AG09309 (cell line): ENCODE results near the gene GMNN.
"Not testable (repeated sequence)": the region's sequence is repeated elsewhere in the genome, so short reads cannot be mapped to it uniquely, and the experiment has no call there.

Experiments
- DNase-seq: peaks from one replicate; pipeline ENCODE4 v3.0.0-alpha.2; 2010; ENCODE audit warnings: low read depth
- H3K4me3 ChIP-seq: 2 replicates; pipeline ENCODE4 v1.5.1; 2011; ENCODE audit warnings: mild to moderate bottlenecking, low read depth, low read length, moderate library complexity; ENCODE audit not compliant: control insufficient read depth
- TF ChIP-seq, protein P1 (sequence below): IDR thresholded peaks from 2 replicates; pipeline ENCODE4 v1.5.1; 2011; ENCODE audit warnings: mild to moderate bottlenecking, low read depth, low read length, inconsistent platforms; ENCODE audit not compliant: insufficient read depth, control insufficient read depth; ENCODE audit errors: missing control alignments

The GMNN gene

DNA sequence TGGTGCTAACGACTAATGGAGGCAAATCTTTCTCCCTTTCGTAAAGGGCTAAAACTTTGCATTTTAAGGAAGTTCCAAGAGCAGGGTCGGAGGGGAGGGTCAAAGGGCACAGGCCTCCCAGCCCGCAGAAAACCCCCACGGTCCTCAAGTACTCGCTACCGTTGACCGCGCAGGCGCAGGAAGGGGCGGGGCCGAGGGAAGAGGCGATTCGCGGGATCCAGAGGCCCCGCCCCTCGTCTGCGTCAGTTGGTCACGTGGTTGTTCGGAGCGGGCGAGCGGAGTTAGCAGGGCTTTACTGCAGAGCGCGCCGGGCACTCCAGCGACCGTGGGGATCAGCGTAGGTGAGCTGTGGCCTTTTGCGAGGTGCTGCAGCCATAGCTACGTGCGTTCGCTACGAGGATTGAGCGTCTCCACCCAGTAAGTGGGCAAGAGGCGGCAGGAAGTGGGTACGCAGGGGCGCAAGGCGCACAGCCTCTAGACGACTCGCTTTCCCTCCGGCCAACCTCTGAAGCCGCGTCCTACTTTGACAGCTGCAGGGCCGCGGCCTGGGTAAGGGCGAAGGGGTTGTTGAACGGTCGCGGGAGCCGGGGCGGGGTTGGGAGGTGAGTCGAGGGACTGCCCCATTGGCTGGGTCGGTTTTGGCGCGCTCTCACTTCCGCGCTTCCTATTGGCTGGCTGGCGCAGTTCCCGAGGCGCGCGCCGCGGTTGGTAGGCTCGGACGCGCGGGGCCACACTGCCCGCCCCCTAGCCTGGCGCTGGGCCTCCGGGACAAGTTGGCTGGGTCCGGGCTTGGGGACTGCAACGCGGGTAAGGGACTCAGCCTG lies at the start of gene GMNN:
Gene GMNN (plus strand): TSS at position 242 of the 824 bp plus-strand sequence. CDS start 2,310 bp downstream, outside the sequence.
- no peak for DNase-seq
- TF ChIP-seq, protein P1, sequence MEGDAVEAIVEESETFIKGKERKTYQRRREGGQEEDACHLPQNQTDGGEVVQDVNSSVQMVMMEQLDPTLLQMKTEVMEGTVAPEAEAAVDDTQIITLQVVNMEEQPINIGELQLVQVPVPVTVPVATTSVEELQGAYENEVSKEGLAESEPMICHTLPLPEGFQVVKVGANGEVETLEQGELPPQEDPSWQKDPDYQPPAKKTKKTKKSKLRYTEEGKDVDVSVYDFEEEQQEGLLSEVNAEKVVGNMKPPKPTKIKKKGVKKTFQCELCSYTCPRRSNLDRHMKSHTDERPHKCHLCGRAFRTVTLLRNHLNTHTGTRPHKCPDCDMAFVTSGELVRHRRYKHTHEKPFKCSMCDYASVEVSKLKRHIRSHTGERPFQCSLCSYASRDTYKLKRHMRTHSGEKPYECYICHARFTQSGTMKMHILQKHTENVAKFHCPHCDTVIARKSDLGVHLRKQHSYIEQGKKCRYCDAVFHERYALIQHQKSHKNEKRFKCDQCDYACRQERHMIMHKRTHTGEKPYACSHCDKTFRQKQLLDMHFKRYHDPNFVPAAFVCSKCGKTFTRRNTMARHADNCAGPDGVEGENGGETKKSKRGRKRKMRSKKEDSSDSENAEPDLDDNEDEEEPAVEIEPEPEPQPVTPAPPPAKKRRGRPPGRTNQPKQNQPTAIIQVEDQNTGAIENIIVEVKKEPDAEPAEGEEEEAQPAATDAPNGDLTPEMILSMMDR = no peak
- H3K4me3 ChIP-seq = peak within 1 kb of the TSS; percentile 95

DNA sequence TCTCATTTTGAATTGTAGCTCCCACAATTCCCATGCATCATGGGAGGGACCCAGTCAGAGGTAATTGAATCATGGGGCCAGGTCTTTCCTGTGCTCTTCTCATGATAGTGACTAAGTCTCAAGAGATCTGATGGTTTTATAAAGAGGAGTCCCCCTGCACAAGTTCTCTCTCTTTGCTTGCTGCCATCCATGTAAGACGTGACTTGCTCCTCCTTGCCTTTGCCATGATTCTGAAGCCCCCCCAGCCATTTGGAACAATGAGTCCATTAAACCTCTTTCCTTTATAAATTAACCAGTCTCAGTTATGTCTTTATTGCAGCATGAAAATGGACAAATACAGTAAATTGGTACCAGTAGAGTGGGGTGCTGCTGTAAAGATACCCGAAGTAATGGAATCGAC lies 44.1 kb upstream of the GMNN start:
- H3K4me3 ChIP-seq, DNase-seq: not testable (repeated sequence)

DNA sequence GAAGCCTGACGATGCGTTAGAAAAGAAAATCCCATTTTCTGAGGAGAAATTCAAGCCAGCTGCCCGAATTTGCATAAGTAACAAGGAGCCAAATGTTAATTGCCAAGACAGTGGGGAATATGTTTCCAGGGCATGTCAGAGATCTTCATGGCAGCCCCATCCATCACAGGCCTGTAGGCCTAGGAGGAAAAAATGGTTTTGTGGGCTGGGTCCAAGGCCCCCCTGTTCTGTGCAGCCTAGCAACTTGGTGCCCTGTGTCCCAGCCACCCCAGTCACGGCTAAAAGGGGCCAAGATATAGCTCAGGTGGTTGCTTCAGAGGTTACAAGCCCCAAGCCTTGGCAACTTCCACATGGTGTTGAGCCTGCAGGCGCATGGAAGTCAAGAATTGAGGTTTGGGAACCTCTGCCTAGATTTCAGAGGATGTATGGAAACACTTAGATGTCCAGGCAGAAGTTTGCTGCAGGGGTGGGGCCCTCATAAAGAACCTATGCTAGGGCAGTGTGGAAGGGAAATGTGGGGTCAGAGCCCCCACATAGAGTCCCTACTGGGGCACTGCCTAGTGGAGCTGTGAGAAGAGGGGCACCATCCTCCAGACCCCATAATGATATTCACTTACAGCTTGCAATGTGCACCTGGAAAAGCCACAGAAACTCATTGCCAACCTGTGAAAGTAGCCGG lies 43.1 kb upstream of the GMNN start:
- DNase-seq, H3K4me3 ChIP-seq: not testable (repeated sequence)

DNA sequence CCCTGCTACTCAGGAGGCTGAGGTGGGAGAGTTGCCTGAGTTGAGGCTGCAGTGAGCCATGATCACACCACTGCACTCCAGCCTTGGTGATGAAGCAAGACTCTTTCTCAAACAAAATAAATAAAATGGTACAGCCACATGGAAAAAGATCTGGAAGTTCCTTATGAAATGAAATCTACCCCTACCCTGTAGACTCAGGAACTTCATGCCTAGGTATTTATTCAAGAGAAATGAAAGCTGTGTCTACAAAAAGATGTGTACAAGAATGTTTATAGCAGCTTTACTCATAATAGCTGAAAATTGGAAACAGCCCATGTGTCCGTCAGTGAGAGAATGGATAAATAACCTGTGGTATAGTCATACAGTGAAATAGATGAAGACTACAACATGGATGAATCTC lies 40.6 kb upstream of the GMNN start:
- TF ChIP-seq, protein P1 = no peak
- no peak overlapping the region for H3K4me3 ChIP-seq

DNA sequence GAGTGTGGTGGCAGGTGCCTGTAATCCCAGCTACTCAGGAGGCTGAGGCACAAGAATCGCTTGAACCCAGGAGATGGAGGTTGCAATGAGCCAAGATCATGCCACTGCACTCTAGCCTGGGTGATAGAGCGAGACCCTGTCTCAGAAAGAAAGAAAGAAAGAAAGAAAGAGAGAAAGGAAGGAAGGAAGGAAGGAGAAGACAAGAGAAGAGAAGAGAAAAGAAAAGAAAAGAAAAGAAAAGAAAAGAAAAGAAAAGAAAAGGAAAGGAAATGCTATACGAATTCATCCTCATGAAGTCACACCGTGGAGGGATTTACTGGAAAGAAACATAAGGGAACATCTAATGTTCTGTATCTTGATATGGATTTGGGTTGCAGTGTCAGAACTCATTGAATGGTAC lies 40.0 kb upstream of the GMNN start:
- DNase-seq, H3K4me3 ChIP-seq: not testable (repeated sequence)

More for the DNA sequence above, 40.6 kb upstream of the GMNN start:
- DNase-seq = no peak

DNA sequence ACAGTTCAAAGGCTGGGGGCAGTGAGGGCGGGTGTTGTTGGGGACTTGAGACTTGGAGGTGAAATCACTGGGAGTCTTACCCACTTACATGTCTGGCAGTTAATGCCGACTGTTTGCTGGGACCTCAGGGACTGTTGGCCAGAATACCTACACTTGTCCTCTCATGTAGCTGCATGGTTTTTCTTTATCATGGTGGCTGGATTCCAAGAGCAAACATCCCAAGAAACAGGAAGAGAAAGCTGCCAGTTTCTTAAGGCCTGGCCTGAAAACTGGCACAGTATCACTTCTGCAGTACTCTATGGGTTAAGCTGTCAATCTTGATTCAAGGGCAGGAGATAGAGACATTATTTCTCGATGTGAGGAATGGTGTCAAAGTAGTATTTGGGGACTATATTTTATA lies 36.0 kb upstream of the GMNN start:
- no peak overlapping the region for H3K4me3 ChIP-seq
- TF ChIP-seq, protein P1 = no peak
- no peak for DNase-seq

DNA sequence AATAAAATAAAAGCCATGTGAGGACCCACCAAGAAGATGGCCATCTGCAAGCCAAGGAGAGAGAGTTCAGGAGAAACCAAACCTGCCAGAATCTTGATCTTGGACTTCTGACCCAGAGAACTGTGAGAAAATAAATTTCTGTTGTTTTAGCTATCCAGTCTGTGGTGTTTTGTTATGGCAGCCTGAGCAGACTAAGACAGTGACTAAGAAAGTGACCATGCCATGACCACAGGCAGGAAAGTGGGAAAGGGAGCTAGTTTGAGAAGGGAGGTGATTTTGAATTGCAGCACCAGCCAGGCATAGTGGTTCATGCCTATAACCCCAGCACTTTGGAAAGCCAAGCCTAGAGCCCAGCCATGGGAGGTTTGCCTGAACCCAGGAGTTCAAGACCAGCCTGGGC lies 33.9 kb upstream of the GMNN start:
- DNase-seq = no peak
- H3K4me3 ChIP-seq = no peak overlapping the region
- TF ChIP-seq, protein P1 = no peak

DNA sequence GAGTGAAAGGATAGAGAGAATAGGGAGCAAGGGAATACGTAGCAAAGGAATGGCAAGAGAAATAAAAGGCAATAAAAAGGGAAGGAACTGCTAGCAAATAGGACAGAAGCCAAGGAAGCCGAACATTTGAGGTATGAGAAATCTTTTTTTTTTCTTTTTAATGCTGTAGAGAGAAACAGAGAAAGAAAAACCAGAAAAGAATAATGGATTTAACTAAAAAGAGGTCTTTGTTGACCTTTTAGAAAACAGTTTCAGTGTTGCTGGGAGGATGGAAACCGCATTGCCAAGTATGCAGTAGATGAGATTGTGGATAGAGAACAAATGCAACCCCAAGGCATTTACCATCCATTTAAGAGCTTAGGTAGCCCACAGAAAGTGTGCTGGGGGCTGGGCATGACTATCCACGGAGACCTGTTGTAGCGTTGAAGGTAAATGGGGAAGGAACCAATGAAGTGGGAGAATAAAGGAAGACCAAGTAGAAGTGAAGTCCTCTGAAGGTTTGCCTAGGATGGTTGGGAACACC lies 32.5 kb upstream of the GMNN start:
- no peak for DNase-seq
- TF ChIP-seq, protein P1 = no peak
- no peak overlapping the region for H3K4me3 ChIP-seq
